Measurements from ENCODE around the gene ZNF286A.
"Not testable (repeated sequence)": the region's sequence is repeated elsewhere in the genome, so short reads cannot be mapped to it uniquely, and the experiment has no call there.

The ZNF286A gene

DNA sequence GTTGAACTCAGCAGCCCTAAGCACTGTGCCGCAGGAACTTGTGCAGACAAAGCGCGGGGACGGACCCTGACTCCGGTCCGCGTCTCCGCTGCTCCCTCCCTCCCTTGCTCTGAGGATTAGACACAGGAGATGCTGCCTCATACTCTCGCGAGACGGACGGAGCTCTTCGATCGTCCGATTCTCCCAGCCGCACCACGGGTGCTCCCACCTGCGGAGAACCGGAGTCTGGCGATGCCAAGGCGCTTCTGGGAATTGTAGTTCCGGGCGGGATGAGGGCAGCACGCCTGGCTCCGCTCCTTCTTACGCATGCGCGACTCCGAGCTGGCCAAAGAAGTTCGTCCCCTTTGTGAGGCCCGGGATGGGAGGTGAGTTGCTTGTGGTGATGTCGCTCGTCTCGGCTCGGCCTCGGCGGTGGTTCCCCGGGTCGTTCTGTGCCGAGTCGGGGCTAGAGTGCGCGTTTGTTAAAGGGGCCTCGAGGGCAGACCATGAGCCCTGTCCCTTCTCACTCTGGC, at the start of gene ZNF286A:
Gene ZNF286A, plus strand, starts transcription at position 340 of the 512 bp plus-strand sequence. CDS start 578 bp downstream, outside the sequence.
- peak; percentile 99 to 100 for DNase-seq

GRCh38 chr17:15649861-15650421, 49.6 kb upstream of the ZNF286A start:
- DNase-seq: peak; percentile 49 to 72

- peak in 1 of 2 experiments; percentile 54 for DNase-seq
Measured at GRCh38 chr17:15650741-15651582, 48.6 kb upstream of the ZNF286A start.

GRCh38 chr17:15651583-15652110, 47.9 kb upstream of the ZNF286A start:
- peak; percentile 99 to 100 for DNase-seq

GRCh38 chr17:15652960-15653359, 46.6 kb upstream of the ZNF286A start:
- DNase-seq: no peak

DNA sequence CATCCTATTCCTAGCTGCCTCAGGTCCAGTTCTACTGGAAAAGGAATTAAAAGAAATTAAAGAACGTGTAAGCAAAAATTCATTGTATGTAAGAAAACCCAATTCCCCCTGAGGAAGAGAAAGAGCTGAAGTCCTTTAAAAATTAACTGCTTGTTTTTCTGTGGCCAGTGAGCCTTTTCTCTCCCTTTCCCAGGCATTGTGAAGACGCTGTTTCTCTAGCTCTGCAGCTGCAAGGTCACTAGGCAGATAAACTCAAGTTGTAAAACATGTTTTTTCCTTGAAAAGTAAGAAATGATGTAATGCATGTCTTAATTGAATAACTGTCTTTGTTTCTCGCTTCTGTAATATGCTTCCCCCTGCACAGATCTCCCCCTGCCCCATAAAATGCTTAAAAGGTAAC, 45.2 kb upstream of the ZNF286A start:
- DNase-seq: not testable (repeated sequence)

GRCh38 chr17:15654886-15655561, 44.5 kb upstream of the ZNF286A start:
- DNase-seq: no peak

DNA sequence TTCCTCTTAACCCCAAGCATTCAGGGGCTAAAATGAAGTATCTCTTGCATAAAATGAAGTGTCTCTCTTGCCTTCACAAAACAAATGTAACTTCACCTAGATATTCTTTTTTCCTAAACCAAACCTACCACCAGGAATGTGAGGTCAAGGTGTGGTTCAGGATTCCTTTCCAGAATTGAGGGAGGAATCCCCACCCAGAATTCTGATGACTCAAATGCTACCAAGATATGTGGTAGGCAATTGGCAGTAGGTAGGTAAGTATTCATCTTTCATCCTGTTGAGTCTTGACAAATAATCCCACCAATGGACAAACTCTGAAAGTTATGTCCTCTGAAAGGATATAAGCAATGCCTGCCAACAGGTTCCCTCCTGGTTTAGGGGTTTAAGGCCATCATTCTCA, 41.7 kb upstream of the ZNF286A start:
- DNase-seq: no peak

- DNase-seq: no peak
Measured at GRCh38 chr17:15658296-15658695, 41.3 kb upstream of the ZNF286A start.

- DNase-seq: no peak
Measured at GRCh38 chr17:15659236-15659635, 40.3 kb upstream of the ZNF286A start.

GRCh38 chr17:15659663-15660062, 39.9 kb upstream of the ZNF286A start:
- no peak for DNase-seq

DNA sequence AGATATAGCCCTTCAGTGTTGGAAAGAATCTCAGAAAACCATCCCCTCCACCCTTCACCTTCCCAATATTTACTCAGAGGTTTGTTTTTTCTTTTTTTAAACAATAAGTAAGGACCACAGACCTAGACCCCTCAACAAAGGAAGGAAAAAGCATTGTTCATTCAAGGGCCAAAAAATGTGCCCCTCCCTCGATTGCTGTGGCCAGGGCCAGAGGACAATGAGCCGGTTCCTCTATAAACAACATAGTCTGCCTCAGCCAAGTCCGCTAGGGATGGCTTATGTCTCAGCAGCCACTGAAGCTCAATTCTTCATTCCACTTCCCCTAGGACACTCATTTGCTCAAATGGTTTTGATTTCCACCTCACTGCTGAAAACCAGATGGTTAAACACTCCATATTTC, 39.5 kb upstream of the ZNF286A start:
- DNase-seq: no peak

DNA sequence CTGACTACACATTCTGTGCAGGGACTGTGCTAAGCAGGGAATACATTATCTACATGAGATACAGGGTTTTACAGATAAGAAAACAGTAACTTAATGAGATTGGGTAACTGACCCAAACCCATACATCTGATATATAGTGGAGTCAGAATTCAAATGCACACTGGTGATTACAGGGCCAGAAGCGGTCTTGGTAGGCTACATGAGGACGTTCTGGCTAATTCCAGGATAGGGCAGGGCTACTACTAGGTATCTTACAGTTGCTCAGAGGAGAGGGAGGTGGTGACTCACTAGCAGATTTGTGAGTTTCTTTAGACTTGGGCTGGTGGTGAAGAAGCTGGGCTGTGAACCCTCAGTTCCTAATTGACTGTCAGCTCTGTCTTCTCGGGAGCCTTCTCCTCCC, 36.9 kb upstream of the ZNF286A start:
- DNase-seq: no peak

DNA sequence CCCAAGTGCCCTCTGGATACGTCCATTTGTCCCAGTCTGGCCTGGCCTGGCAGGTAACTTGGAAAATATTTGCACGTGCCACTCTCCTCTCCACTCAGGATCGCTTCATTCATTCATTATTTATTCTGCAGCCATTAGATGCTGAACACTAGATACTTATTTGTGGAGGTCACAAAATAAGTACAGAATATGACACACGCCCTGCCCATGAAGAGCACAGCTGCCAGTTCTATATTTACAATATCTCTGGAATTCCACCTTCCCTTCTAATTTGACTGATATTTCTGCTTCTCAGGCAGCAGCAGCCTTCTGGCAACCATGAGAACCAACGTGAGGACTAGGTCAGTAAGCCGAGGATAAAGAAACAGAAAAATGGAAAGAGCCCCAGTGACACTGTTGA, 36.4 kb upstream of the ZNF286A start:
- DNase-seq: no peak

DNA sequence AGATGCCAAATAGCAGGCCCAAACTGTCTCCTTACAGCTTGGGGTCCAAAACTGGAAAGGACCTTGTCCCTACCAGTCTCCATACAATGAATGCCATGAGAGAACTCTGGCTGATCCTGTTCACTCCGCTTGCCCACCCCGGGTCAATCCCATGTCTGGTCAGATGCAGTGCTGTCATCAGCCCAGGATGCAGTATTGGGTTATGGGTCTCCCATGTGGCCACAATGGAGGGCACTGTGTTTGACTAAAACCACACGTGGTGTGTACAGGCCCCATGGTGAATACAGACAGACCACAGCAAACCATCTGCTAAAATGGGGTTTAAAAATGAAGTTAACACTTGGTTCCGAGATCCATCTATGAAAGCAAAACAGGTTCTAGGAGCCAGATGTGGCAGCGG, 35.9 kb upstream of the ZNF286A start:
- no peak for DNase-seq

DNA sequence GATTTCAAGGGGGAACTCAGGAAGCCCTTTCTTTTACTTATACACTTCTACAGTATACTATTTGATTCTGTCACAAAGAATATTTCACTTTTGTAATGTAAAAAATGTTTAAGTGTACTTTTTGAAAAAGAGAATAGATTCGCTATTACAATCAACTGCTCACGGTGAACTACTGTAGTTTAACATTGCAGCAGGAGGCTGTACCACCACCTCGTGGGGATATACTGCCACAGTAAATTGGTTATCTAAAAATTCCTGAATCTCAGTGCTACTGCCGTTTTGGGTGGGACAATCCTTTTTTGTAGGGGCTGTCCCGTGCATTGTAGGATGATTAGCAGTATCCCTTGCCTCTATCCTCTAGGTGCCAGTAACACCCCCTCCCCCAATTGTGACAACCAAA, 30.0 kb upstream of the ZNF286A start:
- not testable (repeated sequence) for DNase-seq

DNA sequence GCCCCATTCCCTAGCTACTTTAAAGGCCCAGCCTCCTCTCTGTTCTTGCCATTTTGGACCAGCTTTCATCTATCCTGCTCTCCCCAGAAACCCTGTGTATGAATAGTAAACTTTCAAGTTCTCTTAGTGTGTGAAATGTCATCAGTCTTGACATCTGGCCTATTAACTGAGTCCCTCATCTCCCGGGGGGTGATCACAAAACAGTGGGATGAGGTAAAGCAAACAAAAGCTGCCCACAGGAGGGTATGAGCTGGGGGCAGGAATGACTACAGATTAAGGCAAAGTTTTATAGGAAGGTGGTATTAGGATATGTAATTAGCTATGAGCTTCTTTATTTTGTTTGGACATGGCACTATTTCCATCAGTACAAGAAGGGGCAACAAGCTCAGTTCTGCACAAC, 24.9 kb upstream of the ZNF286A start:
- not testable (repeated sequence) for DNase-seq

DNA sequence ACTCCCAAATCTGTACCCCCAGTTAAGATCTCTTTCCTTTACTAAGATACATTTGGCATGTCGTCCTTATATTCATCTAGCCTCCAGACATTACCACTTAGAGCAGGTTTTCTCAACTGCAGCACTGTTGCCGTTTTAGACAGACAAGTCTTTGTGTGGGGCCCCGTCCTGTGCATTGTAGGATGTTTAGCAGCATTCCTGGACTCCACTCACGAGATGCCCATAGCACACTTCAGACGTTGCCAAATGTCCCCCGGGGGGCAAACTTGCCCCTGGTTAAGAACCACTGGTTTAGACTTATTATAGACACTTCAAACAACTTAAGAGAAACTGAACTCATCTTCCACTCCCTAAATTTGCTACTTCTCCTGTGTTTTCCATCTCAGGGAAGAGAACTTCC, 23.6 kb upstream of the ZNF286A start:
- not testable (repeated sequence) for DNase-seq

- not testable (repeated sequence) for DNase-seq
Measured at GRCh38 chr17:15683135-15683534, 16.4 kb upstream of the ZNF286A start.

GRCh38 chr17:15683824-15684478, 15.6 kb upstream of the ZNF286A start, which contains the start of gene TRIM16:
TRIM16 (minus strand) TSS chr17:15684311; CDS start chr17:15651609, 32,702 bp downstream.
- DNase-seq: peak; percentile 10 to 74

DNA sequence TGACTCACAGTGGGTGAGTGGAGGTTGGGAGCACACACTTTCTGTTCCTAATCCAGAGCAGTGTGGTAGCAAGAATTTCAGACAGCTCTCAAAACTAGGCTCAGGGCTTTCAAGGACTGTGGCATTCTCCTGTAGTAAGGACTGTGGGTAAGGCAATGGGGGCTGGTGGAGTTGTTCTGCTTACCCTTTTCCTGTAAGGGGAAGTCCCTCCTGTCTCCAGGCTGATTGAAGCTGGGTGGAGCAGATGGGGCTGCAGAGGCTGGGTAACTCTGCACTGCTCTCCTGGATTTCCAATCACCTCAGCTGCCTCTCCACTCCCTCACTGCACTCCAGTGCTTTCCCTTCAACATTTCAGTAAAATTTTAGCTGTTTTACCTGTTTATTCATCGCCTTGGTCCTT, 12.1 kb upstream of the ZNF286A start:
- DNase-seq: not testable (repeated sequence)

- DNase-seq: not testable (repeated sequence)
Measured at GRCh38 chr17:15698967-15699366, 585 bp upstream of the ZNF286A start.

- not testable (repeated sequence) for DNase-seq
Measured at GRCh38 chr17:15699937-15700336, 385 bp downstream of the ZNF286A start.
